ENCODE results near the gene YIPF3.

The YIPF3 gene

GRCh38 chr6:43477235-43478007 is 39.3 kb downstream of the YIPF3 start, which contains the start of gene TJAP1:
Gene TJAP1, plus strand, starts transcription at chr6:43477570. Its CDS starts 21,432 bp downstream, at chr6:43499002.
- DNase-seq (ENCODE audit: extremely low read depth, low read depth): no peak
- TF ChIP-seq, protein P1, sequence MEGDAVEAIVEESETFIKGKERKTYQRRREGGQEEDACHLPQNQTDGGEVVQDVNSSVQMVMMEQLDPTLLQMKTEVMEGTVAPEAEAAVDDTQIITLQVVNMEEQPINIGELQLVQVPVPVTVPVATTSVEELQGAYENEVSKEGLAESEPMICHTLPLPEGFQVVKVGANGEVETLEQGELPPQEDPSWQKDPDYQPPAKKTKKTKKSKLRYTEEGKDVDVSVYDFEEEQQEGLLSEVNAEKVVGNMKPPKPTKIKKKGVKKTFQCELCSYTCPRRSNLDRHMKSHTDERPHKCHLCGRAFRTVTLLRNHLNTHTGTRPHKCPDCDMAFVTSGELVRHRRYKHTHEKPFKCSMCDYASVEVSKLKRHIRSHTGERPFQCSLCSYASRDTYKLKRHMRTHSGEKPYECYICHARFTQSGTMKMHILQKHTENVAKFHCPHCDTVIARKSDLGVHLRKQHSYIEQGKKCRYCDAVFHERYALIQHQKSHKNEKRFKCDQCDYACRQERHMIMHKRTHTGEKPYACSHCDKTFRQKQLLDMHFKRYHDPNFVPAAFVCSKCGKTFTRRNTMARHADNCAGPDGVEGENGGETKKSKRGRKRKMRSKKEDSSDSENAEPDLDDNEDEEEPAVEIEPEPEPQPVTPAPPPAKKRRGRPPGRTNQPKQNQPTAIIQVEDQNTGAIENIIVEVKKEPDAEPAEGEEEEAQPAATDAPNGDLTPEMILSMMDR (IDR thresholded peaks at IDR 0.05; ENCODE audit: low read depth, low read length): no peak

GRCh38 chr6:43476746-43477145 is 40.0 kb downstream of the YIPF3 start:
- DNase-seq (ENCODE audit: extremely low read depth, low read depth): no peak
- TF ChIP-seq, protein P1 (IDR thresholded peaks at IDR 0.05; ENCODE audit: low read depth, low read length): no peak

GRCh38 chr6:43475516-43475915 is 41.2 kb downstream of the YIPF3 start:
- no peak for DNase-seq (ENCODE audit: extremely low read depth, low read depth)
- TF ChIP-seq, protein P1 (IDR thresholded peaks at IDR 0.05; ENCODE audit: low read depth, low read length): no peak

DNA sequence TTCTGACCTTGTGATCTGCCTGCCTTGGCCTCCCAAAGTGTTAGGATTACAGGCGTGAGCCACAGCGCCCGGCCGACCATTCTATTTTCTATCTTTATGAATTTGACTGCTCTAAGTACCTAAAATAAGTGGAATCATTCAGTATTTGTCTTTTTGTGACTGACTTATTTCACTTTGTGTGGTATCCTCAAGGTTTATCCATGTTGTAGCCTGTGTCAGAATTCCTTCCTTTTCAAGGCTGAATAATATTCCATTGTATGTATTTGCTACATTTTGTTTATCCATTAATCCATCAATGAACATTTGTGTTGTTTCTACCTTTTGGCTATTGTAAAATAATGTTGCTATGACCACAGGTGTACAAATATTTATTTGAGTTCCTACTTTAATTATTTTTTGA is 44.2 kb downstream of the YIPF3 start:
- DNase-seq (ENCODE audit: extremely low read depth, low read depth): no peak
- TF ChIP-seq, protein P1 (IDR thresholded peaks at IDR 0.05; ENCODE audit: low read depth, low read length): no peak

GRCh38 chr6:43471399-43471798 is 45.3 kb downstream of the YIPF3 start:
- DNase-seq (ENCODE audit: extremely low read depth, low read depth): no peak
- TF ChIP-seq, protein P1 (IDR thresholded peaks at IDR 0.05; ENCODE audit: low read depth, low read length): no peak

DNA sequence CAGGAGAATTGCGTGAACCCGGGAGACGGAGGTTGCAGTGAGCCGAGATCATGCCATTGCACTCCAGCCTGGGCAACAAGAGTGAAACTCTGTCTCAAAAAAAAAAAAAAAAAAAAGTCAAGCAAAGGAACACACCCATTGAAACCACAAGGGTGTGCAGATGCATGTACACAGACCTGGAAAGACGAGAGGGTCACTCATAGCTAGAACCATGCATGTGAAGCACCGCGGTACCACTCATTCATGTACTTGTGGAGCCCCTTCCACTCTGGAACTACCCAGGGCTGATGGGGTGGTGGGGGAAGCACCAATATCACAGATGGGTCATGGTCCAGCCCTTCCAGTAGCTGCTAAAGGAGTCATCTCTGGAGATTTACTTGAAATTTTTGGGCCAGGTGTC is 46.8 kb downstream of the YIPF3 start:
- TF ChIP-seq, protein P1 (IDR thresholded peaks at IDR 0.05; ENCODE audit: low read depth, low read length): no peak
- no peak for DNase-seq (ENCODE audit: extremely low read depth, low read depth)

DNA sequence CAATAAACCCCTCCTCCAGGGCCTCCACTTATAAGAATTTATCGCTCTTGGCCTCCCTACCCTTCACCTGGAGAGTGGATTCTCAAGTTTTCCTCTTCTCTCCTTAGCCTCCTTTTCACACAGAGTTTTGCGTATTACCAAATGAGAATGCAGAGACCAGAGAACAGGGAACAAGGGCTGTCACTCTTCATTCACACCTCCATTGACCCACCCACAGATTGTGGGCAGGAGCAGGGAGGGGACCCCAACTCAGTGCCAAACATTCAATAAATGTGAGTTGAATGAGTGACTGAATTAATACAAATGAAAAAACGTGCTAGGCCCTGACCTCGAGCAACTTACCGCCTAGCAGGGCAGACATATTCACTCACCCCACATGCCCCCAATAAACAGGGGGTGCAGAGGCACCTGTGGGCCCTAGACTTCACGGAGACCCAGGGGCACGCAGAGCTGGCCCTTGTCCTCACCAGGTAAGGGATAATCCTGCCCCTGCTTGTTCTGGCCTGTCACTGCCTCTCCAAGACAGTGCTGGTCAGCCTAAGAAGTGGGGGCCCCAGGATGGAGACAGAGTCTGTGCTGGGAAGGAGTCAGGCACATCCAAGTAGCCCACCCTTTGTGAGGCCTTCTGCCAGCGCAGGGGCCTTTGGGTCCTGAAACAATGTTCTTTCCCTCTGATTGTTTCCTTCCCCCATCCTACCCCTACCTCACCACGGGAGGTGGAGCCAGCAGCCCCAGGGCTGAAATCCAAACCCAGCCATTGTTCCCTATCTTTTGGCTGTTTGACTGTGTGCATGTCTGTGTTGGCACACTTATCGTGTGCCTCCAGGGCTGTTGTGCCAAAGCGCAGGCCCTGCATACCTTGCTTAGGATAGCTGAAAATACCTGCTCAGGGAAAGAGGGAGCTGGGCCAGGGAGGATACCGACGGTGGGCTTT is 47.7 kb downstream of the YIPF3 start:
- DNase-seq (ENCODE audit: extremely low read depth, low read depth): no peak
- TF ChIP-seq, protein P1 (IDR thresholded peaks at IDR 0.05; ENCODE audit: low read depth, low read length): no peak
